SHP77 (cell line): ENCODE data around the gene CCNC.

Experiments used
- DNase-seq, 2 experiments: peaks; one replicate each; lab custom pipeline; 2025; lab: John Stamatoyannopoulos, UW

CCNC gene, protein sequence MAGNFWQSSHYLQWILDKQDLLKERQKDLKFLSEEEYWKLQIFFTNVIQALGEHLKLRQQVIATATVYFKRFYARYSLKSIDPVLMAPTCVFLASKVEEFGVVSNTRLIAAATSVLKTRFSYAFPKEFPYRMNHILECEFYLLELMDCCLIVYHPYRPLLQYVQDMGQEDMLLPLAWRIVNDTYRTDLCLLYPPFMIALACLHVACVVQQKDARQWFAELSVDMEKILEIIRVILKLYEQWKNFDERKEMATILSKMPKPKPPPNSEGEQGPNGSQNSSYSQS

DNA sequence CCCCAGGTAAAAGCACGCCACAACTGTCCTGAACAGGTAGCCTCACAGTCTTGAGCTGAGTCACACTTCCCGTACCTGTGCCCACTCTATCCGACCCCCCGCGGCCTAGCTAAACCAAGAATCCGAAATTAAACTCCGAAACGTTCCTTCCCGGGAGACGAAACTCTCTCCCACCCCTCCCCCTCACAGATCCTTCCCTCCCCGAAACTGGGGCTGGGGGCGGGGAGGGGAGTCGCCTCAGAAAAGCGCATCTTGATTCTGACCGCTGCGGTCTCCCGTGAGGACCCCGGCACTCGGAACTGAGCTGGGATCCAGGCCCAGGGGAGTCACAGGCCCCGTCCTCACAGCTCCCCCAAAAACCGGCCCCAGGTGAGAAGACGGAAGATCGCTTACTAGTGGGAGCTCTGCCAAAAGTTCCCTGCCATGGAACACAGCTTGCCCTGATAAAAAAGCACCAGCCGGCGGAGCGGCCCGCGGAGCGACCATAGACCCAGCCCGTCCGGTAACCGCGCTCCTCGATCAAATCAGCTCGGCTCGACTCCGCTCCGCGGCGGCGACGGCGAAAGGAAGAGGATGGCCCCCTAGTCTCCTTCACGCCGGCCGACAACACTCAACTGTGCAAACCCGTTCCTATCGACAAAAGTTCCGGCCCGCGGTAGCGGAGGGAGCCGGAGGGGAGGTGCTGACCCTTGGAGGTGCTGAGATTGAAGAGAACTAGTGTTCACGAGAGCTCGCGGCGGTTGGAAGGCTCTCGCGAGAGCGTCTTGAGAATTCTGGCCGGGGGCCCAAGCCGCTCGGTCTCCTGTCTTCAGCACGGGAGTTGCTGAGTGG is at the start of gene CCNC:
TSS of gene CCNC (minus strand) at position 558 of the 831 bp plus-strand sequence. CDS start at position 425, 133 bp downstream.
- peak; percentile 92 to 94 for DNase-seq

DNA sequence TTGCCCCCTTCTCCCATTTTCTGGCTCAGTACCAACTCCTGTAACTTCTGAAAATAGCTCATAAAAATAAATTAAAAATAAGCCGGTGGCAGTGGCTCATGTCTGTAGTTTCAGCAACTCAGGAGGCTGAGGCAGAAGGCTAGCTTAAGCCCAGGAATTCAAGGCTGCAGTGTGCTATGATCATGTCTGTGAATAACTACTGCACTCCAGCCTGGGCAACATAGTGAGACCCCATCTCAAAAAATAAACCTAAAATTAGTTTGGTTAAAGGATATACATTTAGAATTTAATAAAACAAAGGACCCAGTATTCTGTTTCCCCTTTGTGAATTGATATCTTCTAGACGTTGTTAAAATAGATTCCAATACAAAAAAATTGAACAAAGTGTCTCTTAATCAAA is 48.7 kb upstream of the CCNC start:
- DNase-seq = no peak

DNA sequence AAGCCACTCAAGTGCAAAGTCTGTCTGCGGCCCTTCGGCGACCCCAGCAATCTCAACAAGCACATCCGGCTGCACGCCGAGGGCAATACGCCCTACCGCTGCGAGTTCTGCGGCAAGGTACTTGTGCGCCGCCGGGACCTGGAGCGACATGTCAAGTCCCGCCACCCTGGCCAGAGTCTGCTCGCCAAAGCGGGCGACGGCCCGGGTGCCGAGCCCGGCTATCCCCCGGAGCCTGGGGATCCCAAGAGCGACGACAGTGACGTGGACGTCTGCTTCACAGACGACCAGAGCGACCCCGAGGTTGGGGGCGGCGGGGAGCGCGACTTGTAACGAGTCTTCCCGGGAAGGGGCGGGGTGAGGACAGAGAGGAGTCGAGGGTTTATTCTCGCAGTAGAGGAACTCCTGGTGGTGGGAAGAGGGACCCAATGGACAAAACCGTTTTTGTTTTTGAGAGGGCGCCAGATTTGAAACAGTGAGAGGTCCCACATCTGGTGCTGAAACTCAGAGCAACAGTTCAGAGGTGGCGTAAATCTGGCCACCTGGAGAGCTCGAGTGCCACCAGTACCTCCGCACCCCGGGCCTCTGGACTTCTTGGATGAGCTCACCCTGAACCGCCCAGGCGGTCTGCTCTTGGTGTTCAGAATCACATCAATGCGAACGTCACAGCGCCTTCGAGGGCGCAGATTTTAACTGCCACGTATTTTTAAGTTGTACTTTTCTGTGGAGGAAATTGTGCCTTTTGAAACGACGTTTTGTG is 46.1 kb upstream of the CCNC start:
- DNase-seq = no peak

DNA sequence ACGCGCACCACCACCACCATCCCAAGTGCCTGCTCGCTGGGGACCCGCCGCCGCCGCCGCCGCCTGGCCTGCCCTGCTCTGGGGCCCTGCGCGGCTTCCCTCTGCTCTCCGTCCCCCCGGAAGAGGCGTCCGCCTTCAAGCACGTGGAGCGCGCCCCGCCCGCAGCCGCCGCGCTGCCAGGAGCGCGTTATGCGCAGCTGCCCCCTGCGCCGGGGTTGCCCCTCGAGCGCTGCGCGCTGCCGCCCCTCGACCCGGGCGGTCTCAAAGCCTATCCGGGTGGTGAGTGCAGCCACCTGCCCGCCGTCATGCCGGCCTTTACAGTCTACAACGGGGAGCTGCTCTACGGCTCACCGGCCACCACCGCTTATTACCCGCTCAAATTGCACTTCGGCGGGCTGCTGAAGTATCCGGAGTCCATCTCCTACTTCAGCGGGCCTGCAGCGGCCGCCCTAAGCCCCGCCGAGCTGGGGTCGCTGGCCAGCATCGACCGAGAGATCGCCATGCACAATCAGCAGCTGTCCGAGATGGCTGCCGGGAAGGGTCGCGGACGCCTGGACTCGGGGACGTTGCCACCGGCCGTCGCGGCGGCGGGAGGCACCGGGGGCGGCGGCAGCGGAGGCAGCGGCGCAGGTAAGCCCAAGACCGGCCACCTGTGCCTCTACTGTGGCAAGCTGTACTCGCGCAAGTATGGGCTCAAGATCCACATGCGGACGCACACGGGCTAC is 45.4 kb upstream of the CCNC start:
- no peak for DNase-seq

DNA sequence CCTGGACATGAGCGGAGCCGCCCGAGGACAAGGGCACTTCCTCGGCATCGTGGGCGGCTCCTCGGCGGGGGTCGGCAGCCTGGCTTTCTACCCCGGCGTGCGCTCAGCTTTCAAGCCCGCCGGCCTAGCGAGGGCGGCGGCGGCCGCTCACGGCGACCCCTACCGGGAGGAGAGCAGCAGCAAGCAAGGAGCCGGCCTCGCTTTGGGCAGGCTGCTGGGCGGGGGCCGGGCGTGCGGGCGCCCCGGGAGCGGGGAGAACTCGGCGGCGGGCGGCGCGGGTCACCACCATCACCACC is 44.9 kb upstream of the CCNC start:
- no peak for DNase-seq

DNA sequence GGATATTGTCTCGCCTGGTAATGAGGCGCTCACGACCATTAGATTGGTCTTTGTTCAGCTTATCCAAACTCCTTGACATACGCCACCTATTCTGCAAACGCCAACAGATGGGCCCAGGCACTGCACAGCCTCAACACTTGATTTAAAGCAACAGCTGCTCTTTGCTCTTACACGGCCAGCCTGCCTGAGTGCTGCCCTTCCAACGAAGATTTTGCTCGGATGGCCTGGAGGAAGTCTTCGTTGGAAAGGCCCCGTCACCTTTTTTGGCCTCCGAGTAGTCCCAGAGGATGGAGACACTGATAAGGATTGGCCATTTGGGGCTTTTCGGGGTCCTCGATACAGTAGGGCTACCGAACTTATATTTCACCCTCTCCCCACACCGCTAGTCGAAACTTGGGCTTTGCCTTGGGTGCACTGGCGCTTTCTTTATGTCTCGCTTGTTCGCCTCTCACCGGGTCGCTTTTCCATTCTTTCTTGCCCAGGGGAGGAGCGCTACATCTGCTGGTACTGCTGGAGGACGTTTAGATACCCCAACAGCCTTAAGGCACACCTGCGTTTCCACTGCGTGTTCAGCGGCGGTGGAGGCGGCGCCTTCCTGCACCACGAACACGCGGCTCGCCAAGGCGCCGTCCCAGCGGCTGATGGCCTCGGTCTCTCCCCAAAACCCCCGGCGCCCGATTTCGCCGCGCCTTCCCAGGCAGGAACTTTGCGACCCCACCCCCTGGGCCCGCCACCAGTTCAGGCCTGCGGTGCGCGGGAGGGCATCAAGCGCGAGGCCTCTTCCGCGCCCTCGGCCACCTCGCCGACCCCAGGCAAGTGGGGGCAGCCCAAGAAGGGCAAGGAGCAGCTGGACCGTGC is 44.3 kb upstream of the CCNC start:
- DNase-seq = no peak

DNA sequence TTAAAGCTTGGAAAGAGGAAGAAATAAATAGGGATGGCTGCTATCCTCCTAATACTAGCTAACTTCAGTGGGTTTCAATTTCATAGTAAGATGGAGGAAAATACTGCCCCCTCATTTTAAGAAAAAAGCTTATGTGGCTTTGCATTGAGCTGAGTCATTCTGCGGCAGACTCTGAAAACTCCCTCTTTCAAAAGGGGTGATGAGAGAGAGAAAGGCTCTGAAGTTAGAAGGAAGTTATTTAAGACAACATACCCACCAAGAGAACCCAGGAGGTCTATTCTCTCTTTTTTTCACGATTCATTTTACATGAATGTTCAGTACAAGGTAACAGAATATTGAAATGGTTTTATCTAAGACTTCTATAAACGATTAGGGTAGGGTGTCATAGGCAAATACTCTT is 42.7 kb upstream of the CCNC start:
- no peak for DNase-seq

DNA sequence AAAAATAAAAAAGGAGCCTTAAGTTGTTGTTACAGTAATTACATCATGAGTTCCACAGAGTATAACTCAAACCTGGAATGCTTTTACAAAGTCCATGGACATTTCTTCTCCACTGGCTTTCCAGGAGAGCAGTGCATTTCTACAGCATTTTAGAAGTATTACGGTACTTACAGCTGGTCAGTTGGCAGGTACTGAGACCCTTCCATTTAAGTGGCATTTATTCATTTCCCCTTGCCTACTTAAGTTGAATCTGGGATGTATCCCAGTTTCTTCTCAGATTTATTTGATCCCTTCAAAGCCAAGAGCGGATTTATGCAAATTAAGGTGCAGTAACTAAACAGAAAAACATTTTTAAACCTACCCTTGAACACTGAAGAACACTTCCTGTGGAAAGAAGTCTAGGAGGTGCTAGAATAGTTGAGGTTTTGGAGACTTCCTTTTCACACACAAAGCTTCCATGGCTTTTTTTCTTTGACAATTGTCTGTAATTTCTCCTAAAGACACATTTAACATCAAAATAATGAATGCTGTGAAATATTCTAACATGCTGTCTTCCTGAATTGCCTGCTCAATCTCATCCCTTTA is 41.5 kb upstream of the CCNC start:
- DNase-seq = no peak

DNA sequence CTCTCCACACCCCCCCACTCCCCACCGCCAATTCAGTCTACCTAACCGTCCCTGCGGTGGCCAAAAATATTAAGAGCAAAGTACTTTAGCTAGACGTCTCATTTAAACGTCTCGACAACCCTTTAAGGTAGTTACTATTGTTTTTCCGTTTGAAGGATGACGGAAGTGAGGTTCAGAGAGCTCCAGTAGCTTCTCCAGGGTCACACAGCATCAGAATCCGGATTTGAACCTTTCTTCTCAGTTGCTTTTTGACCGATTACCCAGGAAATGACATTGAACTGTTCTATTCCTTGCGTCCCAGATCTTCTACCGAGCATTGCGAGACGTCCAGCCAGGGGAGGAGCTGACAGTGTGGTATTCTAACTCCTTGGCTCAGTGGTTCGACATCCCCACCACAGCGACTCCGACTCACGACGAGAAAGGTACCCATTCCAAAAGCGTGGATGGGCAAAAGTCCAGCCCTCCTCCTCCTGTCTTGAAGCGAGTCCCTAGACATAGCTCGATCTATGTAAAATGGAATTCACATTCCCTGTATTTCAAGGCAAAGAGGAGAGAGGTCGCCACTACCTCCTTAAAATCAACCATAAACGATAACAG is 40.5 kb upstream of the CCNC start:
- DNase-seq = no peak

DNA sequence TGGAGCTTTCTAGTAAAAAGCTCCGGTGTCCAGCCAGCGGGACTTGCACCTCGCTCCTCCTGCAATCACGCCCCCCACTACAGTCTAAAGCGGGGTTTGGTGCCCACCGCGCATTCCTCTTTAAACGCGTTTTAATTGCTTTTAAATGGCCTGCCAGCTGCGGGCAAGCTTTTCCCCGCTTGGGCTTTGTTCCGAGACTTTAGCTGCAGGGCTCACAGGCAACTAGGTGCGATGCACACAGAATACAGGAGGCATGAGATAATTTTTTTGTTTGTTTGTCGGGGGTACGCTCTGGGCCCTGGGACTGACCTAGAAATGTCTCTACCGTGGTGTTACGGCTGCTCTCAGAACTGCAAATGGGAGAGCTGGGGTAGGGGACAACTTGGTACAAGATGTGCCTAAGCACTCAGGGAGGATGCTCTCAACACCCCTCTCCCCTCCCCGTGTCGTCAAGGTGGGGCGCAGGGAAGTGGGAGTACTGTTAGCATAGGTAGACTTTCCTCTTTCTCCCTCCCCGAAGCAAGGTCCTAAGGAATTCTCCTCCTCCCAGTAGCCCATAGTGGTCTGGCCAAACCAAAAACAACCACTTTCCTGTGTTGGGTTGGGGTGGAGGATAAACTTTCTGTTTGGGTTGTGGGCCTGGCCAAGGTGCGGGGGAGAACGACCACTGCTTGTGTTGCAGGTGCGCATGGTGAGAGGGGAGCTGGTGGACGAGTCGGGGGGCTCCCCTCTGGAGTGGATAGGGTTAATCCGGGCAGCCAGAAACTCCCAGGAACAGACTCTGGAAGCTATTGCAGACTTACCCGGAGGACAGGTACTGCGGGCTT is 39.8 kb upstream of the CCNC start:
- no peak for DNase-seq

DNA sequence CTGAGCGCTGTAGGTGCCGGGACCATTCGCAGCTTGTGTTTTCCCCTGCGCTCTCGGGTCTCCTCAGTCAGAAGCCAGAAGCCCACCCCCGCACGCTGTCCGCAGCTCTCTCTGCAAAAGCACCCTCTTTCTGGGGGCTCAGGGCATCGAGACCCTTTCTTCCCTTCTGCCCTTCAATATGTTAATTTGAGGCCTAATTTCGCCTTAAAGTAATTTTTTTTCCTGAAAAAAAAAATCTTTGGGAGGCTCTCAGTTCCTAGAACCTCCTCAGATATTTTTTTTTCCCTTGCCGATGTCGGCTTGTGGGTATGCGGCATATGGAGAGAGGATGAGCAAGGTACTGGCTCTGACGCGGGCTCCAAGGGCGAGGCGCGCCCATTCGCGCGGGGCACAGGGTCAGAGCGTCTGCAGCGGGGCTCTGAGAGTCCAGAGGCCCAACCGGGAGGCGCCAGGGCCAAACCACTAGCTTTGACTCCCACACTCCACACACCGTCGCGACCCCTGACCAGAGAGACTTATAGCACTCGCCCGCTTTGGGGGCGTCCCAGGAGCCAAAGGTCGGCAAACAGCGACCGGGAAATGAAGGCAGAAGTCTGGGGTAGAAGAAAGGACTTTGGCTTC is 39.1 kb upstream of the CCNC start:
- DNase-seq = no peak

DNA sequence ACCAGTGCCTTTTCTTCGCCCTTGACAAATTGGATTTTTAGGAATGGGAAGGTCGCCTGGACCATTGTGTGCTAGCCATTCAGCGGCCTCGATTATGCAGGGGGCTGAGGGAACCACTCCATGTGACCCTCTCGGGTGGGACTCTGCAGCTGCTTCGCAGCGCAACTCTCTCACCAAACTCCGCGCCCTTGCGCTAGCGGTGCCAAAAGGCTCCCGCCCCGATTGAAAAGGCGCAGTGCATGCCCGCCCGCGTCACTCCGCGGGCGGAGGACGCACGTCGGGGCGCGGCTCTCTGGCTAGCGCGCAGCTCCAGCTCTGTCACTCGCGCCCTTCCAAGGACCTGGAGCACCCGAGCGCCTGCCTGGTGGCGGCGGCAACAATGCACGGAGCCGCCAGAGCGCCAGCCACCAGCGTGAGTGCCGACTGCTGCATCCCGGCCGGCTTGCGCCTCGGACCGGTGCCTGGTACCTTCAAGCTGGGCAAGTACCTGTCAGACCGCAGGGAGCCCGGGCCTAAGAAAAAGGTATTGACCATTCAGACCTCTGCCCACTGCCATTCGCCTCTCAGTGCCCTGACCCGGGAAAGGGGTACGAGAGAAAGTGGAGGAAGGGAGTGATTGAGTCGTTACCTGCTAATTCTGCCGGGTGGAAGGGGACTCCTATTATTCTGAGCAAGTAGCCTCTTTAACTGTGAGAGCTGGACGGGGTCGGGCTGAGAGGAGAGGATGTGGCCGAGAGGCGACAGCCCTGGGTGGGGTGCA is 38.4 kb upstream of the CCNC start, which contains the start of gene PRDM13:
TSS of gene PRDM13 (plus strand) at position 178 of the 760 bp plus-strand sequence. CDS start at position 380, 202 bp downstream.
- no peak for DNase-seq

DNA sequence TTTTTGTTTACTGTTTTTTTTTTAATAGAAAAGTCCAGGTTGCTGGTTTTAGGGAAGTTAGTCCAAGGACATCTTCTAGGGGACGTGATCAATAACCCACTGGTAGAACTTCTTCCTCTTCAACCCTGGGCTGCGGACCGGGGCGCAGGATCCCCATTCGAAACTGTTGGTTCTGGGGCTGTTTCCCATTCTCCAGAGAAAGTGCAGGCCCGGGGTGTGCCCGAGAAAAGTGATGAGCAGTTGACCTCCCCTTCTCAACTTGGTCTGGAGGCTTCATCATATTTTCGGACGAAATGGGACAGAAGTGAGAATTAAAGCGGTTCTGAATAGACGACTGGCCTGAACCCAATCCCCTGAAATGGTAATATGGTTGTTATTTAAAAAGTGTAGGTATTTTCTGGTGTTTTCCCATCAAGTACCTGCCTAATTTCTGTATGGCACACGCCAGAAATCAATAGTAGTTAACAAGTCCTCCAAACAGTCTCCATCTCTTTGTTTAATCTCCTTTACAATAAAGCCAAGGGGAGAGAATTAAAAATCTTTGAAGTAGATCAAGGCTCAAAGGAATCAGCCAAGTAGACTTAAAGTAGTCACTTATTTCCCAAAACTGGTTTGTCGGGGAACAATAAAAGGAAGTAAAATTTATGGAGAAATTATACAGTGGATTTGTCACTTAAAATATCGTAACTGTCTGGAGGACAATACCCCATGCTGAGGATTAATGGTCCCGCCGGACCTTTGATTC is 37.6 kb upstream of the CCNC start:
- DNase-seq = no peak

DNA sequence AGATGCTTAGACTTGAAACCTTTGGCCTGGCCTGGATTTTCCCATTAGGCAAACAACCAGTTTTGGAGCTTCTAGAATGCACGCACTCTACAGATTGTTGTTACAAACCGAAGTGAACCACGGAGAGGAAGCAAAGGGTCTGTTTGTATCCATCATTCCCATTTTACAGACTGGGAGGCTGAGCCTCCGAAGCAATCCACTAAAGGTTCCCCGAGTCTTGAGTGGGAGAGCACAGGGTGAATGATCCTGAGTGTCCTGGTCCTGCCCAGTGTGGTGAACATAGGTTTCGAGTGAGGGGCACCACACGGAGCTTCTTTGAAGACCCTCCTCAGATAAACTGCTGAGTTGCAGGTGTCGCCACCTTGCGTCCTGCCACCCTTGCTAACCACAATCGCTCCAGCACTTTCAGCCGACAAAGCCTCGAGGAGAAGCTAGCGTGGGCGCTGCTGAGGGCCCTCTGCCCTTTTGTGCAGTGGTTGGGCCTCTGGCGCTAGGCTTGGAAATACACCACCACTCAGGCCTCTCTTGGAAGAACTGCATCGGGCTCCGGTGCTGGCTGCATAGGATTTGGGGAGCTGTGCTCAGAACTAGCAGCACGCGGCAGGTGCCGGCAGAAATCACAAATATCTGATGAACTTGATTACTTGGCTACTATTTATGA is 36.7 kb upstream of the CCNC start:
- peak in 1 of 2 experiments; percentile 0 for DNase-seq

DNA sequence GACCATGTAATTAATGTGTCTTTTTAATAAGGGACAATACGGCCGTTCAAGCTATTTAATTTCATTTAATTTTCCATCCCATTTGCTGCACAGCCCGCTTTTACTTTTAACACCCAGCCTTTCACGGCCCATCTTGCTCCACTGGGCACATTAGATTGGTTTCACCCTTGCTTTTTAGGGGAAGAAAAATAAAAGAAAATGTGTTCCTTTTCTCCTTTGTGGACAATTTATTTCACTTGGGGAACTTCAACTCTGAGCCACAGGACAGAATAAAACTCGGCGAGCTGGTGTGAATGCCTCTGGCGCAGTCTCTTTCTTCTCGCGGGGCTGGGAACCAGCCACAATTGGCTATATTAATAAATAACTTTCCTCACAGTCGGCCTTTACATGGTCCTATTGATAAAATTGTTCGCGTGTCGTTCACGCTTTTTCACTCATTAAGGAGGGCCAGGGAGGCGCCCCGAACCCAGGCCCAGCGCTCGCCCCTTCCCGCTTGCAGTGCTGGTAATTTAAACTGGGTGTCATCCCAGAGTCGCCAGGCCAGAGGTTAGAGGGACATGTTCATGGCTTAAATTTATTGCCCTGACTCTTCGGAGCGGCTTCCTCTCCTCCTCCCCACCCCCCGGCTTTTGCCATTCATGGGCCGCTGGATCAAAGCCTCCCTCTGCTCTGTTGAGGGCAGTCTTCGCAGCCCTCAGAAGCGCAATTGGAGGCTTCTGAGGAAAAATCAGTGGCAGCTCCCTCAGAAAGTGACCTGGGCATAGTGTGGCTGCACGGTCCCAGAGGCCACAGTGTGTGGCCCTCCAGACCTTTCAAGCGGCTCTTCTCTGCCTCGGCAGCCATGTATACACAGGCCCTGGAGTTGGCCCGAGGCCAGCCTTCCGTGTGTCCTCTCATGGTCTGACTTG is 36.0 kb upstream of the CCNC start:
- DNase-seq = peak in 1 of 2 experiments; percentile 4
